Progenitor cell of endocrine pancreas (in vitro differentiated cells): ENCODE measurements around the gene DCLK3. TPM values are rescaled to one million over a fixed set of nuclear protein-coding genes. Genes with fewer than 3 reads are reported as not detected.

ENCODE experiments used
- DNase-seq: peaks from one replicate; pipeline ENCODE4 v3.0.0; 2021; ENCODE audit warnings: low spot score; ENCODE audit not compliant: unreplicated experiment
- H3K27ac Mint-ChIP-seq: 2 replicates; pipeline ENCODE4 v1.8.0; 2021; ENCODE audit warnings: mild to moderate bottlenecking, moderate library complexity, mixed read lengths
- H3K27me3 Mint-ChIP-seq: 2 replicates; pipeline ENCODE4 v1.8.0; 2021; ENCODE audit warnings: mixed read lengths
- H3K36me3 Mint-ChIP-seq: 2 replicates; pipeline ENCODE4 v1.8.0; 2022; ENCODE audit warnings: mixed read lengths; ENCODE audit not compliant: insufficient read depth
- H3K4me1 Mint-ChIP-seq: 2 replicates; pipeline ENCODE4 v1.8.0; 2021; ENCODE audit warnings: low read depth, mixed read lengths
- H3K4me3 Mint-ChIP-seq: 2 replicates; pipeline ENCODE4 v1.8.0; 2021; ENCODE audit warnings: low read depth, mild to moderate bottlenecking, moderate library complexity, mixed read lengths
- H3K9me3 Mint-ChIP-seq: 2 replicates; pipeline ENCODE4 v1.8.0; 2021; ENCODE audit warnings: low read depth, mixed read lengths
- CTCF ChIP-seq: fragments of 200-600 bp; sonication (generic); IDR thresholded peaks from one replicate; pipeline ENCODE4 v1.5.0; 2021; ENCODE audit warnings: antibody characterized with exemption, mild to moderate bottlenecking; ENCODE audit not compliant: unreplicated experiment
- long read RNA-seq: library from polyadenylated mRNA; unstranded; transcript quantifications from one replicate; pipeline ENCODE4 v2.0.0, GENCODE V29; 2020
- total RNA-seq: library from RNA; stranded (reverse); gene quantifications from 2 replicates; pipeline ENCODE4 v1.2.1, GENCODE V29; 2021

Gene DCLK3
- 0.11 and 0.12 TPM in 2 replicates for total RNA-seq
- long read RNA-seq, result 0 reads

- peak; percentile 50 for TF ChIP-seq CTCF
- peaks cover 3% of the 10 kb centered on the region for H3K4me1 Mint-ChIP-seq
- peak; percentile 24 for DNase-seq
- no peaks in the 10 kb centered on the region for H3K36me3 Mint-ChIP-seq
- peaks cover 83% of the 10 kb centered on the region for H3K27me3 Mint-ChIP-seq
- H3K9me3 Mint-ChIP-seq, result no peaks in the 10 kb centered on the region
- H3K27ac Mint-ChIP-seq, result peak within 1 kb of the TSS; percentile 90
- H3K4me3 Mint-ChIP-seq, result peak within 1 kb of the TSS; percentile 75
Observed at GRCh38 chr3:36763850-36764703, at the start of gene DCLK3. DCLK3 (minus strand) TSS chr3:36764553; CDS start chr3:36764263, 290 bp downstream.

- Mint-ChIP-seq H3K9me3 (no peaks in the 10 kb centered on the region), H3K36me3 (no peaks in the 10 kb centered on the region), H3K27ac (no peak overlapping the region), H3K4me1 (peaks cover 6% of the 10 kb centered on the region), H3K4me3 (no peak overlapping the region), H3K27me3 (no peaks in the 10 kb centered on the region)
- no peak for TF ChIP-seq CTCF
- DNase-seq, result no peak
Observed at GRCh38 chr3:36813305-36813704, 49.0 kb upstream of the DCLK3 start.

- Mint-ChIP-seq H3K4me3 (no peak overlapping the region), H3K27ac (peak overlapping the region; percentile 76)
- DNase-seq, result no peak
Observed at GRCh38 chr3:36812240-36812639, 47.9 kb upstream of the DCLK3 start.

GRCh38 chr3:36811768-36812167 lies 47.4 kb upstream of the DCLK3 start:
- Mint-ChIP-seq H3K36me3 (no peaks in the 10 kb centered on the region), H3K27ac (no peak overlapping the region), H3K27me3 (no peaks in the 10 kb centered on the region), H3K4me1 (peaks cover 6% of the 10 kb centered on the region), H3K4me3 (no peak overlapping the region), H3K9me3 (peaks cover 1% of the 10 kb centered on the region)
- no peak for TF ChIP-seq CTCF
- DNase-seq, result no peak

More at GRCh38 chr3:36812240-36812639, 47.9 kb upstream of the DCLK3 start:
- H3K27me3 Mint-ChIP-seq, result no peaks in the 10 kb centered on the region
- peaks cover 6% of the 10 kb centered on the region for H3K4me1 Mint-ChIP-seq
- H3K36me3 Mint-ChIP-seq, result no peaks in the 10 kb centered on the region
- TF ChIP-seq CTCF, result no peak
- no peaks in the 10 kb centered on the region for H3K9me3 Mint-ChIP-seq

- H3K27me3 Mint-ChIP-seq, result no peaks in the 10 kb centered on the region
- DNase-seq, result no peak
- no peak overlapping the region for H3K27ac Mint-ChIP-seq
- no peaks in the 10 kb centered on the region for H3K36me3 Mint-ChIP-seq
- no peaks in the 10 kb centered on the region for H3K4me1 Mint-ChIP-seq
- H3K4me3 Mint-ChIP-seq, result no peak overlapping the region
- peaks cover 15% of the 10 kb centered on the region for H3K9me3 Mint-ChIP-seq
- no peak for TF ChIP-seq CTCF
Observed at GRCh38 chr3:36804295-36805055, 40.1 kb upstream of the DCLK3 start.
